K562 (cell line): ENCODE results near the gene ENDOD1.

Experiments used
- EHMT2 ChIP-seq: fragments of 450-650 bp; IDR thresholded peaks from 2 replicates; pipeline ENCODE4 v1.6.1; 2018; ENCODE audit warnings: antibody characterized with exemption
- NR2C2 ChIP-seq, 2 experiments: fragments of 200-800 bp in 1 of 2; sonication (Bioruptor generic) in 1 of 2; sonication (generic) in 1 of 2; formaldehyde crosslinking in 1 of 2; IDR thresholded peaks; 2 replicates each; pipeline versions ENCODE4 v1.6.1 to v1.8.0; 2016 to 2022; ENCODE audit warnings: mild to moderate bottlenecking in 1 of 2, missing compliant biosample characterization in 1 of 2, missing genetic modification characterization in 1 of 2, missing genetic modification reagents in 1 of 2
- NRF1 ChIP-seq, 2 experiments: fragments of 450-650 bp; IDR thresholded peaks in 1 of 2; conservative IDR thresholded peaks in 1 of 2; 2 replicates each; pipeline ENCODE4 v1.6.1; 2014; ENCODE audit warnings: mild to moderate bottlenecking in 2 of 2
- SRF ChIP-seq, 2 experiments: fragments of 250-450, 450-650 bp in 1 of 2; sonication (Bioruptor Pico) in 1 of 2; sonication (generic) in 1 of 2; formaldehyde crosslinking; IDR thresholded peaks; 2 replicates each; pipeline versions ENCODE4 v1.5.0 to v1.5.1; 2020 to 2022; ENCODE audit warnings: mild to moderate bottlenecking in 1 of 2, missing genetic modification reagents in 1 of 2
- TEAD4 ChIP-seq, 2 experiments: sonication (generic) in 1 of 2; formaldehyde crosslinking in 1 of 2; IDR thresholded peaks; 2 replicates each; pipeline versions ENCODE4 v1.6.1 to v1.8.0; 2012 to 2022; ENCODE audit warnings: borderline replicate concordance in 1 of 2, inconsistent platforms in 1 of 2, low read length in 1 of 2, mild to moderate bottlenecking in 1 of 2, missing genetic modification reagents in 1 of 2
- TF ChIP-seq, protein P1 (sequence below), 3 experiments: IDR thresholded peaks in 2 of 3; conservative IDR thresholded peaks in 1 of 3; 2 replicates each; pipeline ENCODE4 v1.5.1; 2011 to 2012; ENCODE audit warnings: low read length in 3 of 3, mild to moderate bottlenecking in 3 of 3, control low read depth in 2 of 3, improper control_type of control experiment in 1 of 3, inconsistent platforms in 1 of 3, low read depth in 1 of 3, mixed read lengths in 1 of 3, moderate library complexity in 1 of 3; ENCODE audit not compliant: insufficient read depth in 2 of 3
- TF ChIP-seq, protein P2 (sequence below), 2 experiments: fragments of 450-650 bp; formaldehyde crosslinking in 1 of 2; IDR thresholded peaks; 2 replicates each; pipeline versions ENCODE4 v1.4.0 to v1.6.1; 2014 to 2020; ENCODE audit warnings: mild to moderate bottlenecking in 2 of 2, borderline replicate concordance in 1 of 2, low read depth in 1 of 2

DNA sequence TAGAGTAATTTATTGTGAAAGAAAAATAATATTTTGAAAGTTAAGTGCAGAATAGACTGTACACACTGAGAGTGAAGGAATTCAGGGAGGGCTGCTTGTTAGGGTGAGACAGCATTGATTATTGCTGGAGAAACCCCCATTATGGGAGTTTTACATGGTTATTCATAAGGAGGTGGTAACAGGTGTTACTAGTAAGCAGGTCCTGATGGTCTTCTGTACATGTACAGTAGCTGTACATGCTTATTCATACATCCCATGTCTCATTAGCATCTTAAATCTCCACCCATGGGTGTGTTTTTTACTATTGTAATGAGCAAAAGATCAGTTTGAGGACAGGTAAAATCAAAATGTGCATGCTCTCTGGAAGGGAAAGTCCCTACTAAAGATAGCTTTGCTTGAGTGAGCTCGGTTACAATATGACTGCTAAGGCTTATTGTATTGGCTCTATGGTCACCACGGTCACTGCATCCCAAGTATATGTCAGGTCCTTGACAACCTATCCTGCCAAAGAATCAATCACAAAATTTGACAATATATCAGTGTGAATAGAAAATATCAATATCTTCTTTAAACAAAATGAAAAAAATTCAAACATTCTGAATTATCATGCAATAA, 34.3 kb upstream of the ENDOD1 start:
- TF ChIP-seq, protein P1, sequence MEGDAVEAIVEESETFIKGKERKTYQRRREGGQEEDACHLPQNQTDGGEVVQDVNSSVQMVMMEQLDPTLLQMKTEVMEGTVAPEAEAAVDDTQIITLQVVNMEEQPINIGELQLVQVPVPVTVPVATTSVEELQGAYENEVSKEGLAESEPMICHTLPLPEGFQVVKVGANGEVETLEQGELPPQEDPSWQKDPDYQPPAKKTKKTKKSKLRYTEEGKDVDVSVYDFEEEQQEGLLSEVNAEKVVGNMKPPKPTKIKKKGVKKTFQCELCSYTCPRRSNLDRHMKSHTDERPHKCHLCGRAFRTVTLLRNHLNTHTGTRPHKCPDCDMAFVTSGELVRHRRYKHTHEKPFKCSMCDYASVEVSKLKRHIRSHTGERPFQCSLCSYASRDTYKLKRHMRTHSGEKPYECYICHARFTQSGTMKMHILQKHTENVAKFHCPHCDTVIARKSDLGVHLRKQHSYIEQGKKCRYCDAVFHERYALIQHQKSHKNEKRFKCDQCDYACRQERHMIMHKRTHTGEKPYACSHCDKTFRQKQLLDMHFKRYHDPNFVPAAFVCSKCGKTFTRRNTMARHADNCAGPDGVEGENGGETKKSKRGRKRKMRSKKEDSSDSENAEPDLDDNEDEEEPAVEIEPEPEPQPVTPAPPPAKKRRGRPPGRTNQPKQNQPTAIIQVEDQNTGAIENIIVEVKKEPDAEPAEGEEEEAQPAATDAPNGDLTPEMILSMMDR (IDR thresholded peaks at IDR 0.05 in 2 of 3, conservative IDR thresholded peaks at IDR 0.05 in 1 of 3; ENCODE audit: insufficient read depth in 2 of 3, low read depth in 1 of 3, low read length in 3 of 3): no peak
- TF ChIP-seq NRF1 (conservative IDR thresholded peaks at IDR 0.05 in 1 of 2, IDR thresholded peaks at IDR 0.05 in 1 of 2) (no peak), EHMT2 (no peak), SRF (CRISPR knock-in tag; IDR thresholded peaks at IDR 0.05) (no peak), NR2C2 (CRISPR knock-in tag; IDR thresholded peaks at IDR 0.05) (no peak), NR2C2 (tag; IDR thresholded peaks at IDR 0.05) (no peak), TEAD4 (IDR thresholded peaks at IDR 0.05; ENCODE audit: low read length) (no peak), TEAD4 (CRISPR knock-in tag; IDR thresholded peaks at IDR 0.05; ENCODE audit: borderline replicate concordance) (no peak)
- TF ChIP-seq, protein P2, sequence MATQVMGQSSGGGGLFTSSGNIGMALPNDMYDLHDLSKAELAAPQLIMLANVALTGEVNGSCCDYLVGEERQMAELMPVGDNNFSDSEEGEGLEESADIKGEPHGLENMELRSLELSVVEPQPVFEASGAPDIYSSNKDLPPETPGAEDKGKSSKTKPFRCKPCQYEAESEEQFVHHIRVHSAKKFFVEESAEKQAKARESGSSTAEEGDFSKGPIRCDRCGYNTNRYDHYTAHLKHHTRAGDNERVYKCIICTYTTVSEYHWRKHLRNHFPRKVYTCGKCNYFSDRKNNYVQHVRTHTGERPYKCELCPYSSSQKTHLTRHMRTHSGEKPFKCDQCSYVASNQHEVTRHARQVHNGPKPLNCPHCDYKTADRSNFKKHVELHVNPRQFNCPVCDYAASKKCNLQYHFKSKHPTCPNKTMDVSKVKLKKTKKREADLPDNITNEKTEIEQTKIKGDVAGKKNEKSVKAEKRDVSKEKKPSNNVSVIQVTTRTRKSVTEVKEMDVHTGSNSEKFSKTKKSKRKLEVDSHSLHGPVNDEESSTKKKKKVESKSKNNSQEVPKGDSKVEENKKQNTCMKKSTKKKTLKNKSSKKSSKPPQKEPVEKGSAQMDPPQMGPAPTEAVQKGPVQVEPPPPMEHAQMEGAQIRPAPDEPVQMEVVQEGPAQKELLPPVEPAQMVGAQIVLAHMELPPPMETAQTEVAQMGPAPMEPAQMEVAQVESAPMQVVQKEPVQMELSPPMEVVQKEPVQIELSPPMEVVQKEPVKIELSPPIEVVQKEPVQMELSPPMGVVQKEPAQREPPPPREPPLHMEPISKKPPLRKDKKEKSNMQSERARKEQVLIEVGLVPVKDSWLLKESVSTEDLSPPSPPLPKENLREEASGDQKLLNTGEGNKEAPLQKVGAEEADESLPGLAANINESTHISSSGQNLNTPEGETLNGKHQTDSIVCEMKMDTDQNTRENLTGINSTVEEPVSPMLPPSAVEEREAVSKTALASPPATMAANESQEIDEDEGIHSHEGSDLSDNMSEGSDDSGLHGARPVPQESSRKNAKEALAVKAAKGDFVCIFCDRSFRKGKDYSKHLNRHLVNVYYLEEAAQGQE (IDR thresholded peaks at IDR 0.05; ENCODE audit: borderline replicate concordance): no peak
- TF ChIP-seq, protein P2 (CRISPR knock-in tag; IDR thresholded peaks at IDR 0.05; ENCODE audit: low read depth): no peak
